GM15510 (cell line): ENCODE results near the gene HTR3C.

Experiments
- POLR2A ChIP-seq: IDR thresholded peaks from 3 replicates; pipeline ENCODE4 v1.6.1; 2011; ENCODE audit warnings: borderline replicate concordance; ENCODE audit not compliant: insufficient read length; ENCODE audit errors: extremely low read depth

Gene HTR3C

DNA sequence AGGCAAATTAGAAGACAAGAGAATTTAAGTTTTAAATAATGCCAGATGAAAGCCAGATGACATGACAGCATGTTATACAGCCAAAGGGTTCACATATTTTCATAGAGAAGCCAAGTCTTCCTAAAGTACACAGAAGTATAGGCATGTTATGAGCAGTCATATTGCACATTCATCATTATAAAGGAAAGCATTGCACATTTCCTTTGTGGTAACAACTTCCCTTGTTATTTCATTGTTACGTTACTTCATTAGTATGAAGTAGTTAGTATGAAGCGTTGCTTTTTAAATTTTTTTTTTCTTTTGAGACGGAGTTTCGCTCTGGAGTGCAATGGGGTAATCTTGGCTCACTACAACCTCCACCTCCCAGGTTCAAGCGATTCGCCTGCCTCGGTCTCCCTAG, 30.5 kb upstream of the HTR3C start:
- no peak for TF ChIP-seq POLR2A

GRCh38 chr3:184029443-184029842, 23.4 kb upstream of the HTR3C start:
- no peak for TF ChIP-seq POLR2A

GRCh38 chr3:184030536-184030935, 22.3 kb upstream of the HTR3C start:
- no peak for TF ChIP-seq POLR2A

DNA sequence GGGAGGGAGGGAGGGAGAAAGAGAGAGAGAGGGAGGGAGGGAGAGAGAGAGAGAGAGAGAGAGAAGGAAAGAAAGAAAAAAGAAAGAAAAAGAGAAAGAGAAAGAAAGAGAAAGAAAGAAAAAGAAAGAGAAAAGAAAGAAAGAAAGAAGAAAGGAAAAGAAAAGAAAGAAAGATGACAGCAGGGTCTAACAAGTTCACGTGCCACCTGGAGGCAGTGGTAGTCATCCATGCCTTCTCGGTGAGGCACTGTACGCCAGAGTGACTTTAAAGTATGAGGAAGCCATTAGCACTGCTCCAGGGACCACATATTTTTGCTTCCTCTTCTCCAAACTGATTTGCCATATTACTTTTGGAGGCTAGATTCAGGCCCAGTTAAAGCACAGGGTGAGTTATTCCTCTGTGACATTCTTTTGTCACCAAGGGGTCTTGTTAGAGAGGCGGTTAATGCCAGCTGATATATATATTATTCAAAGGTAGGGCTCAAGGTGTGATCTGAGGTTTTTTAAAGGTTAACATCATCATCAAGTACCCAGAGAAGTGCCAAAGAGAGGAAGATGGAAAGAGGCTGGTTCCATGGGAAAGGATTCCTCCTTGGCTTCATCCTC, 21.6 kb upstream of the HTR3C start, which contains the start of gene HTR3D:
Gene HTR3D (plus strand): TSS at position 556 of the 606 bp plus-strand sequence. CDS start 0 bp downstream, at position 556.
- TF ChIP-seq POLR2A = no peak

GRCh38 chr3:184037816-184038215, 15.0 kb upstream of the HTR3C start:
- no peak for TF ChIP-seq POLR2A

- no peak for TF ChIP-seq POLR2A
These were observed 13.4 kb upstream of the HTR3C start for GRCh38 chr3:184039414-184039813.

- TF ChIP-seq POLR2A = no peak
These were observed 12.8 kb upstream of the HTR3C start for GRCh38 chr3:184040010-184040409.

DNA sequence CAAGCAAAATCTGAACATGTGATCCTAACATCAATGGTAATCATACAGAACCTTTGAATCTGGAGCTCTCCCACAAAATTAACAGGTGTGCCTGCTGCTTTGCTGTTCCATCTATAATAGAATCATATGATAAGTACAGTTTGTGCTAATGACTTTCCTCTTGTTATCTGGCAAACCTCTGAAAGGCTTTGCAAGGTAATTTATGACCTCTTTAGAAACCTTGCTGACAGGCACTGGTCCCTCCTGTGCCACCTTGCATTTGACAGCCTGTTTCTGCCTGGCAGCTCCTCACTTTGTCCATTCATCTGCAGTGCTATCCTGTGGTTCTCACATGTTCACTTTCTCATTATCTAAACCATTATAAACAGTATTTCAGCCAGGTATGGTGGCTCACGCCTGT, 10.2 kb upstream of the HTR3C start:
- no peak for TF ChIP-seq POLR2A

DNA sequence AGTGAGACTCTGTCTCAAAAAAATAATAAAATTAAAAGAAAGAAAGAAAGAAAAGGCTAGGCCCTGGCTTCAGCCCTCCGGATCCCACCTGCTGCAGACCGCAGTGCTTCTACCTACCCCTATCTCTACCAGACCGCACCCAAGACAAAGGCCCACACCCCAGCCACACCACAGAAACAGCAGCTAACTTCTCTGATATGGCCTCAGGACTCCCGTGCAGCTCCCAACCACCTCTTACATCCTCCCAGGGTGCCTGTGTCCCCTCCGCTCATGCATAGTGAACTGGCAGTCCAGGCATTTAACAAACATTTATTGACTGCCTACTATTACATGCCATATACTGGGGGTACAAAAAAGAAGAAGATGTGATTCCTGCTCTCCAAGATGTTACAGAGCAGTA, 6.9 kb upstream of the HTR3C start:
- no peak for TF ChIP-seq POLR2A

DNA sequence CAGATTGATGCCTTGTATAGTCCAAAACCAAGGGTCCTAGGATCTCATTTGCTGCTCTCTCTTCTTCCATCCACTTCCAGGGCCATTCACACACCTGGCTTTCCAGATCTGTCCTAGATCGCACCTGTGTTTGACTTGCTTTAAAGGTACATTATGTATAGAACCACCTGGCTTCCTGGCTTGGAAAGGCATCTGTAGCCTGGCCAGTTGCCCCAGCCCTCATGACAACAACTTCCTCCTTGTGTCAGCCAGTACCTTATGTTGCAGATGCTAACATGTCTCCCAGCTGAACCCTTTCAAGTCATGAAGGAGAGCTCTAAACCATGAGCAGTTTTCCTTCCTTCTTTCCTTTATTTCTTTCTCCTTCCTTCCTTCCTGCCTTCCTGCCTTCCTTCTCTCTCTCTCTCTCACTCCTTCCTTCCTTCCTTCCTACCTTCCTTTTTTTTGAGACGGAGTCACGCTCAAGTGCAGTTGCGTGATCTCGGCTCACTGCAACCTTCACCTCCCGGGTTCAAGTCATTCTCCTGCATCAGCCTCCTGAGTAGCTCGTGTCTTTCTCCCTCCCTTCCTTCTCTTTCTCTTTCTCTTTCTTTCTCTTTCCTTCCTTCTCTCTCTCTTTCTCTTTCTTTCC, 2.5 kb upstream of the HTR3C start:
- no peak for TF ChIP-seq POLR2A

DNA sequence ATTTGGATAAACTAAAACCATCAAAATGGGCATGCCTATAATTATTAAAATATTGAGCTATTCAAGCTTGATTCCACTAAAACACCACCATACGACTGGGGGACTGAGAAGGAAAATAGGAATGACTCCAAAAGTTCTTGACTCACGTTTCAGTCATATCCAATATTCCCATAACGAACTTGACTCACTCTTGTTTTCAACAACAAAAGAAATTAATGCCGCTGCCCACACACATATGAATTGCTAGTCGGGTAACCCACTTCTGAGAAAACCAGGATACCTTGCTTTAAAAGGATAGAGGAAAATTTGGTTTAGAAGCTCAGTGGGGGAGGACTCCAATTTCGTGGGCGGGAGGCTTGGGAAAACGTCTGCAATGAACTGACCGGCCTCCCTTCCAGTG, 5.2 kb downstream of the HTR3C start:
- TF ChIP-seq POLR2A = no peak

- TF ChIP-seq POLR2A = no peak
These were observed 6.6 kb downstream of the HTR3C start for GRCh38 chr3:184059424-184059823.

DNA sequence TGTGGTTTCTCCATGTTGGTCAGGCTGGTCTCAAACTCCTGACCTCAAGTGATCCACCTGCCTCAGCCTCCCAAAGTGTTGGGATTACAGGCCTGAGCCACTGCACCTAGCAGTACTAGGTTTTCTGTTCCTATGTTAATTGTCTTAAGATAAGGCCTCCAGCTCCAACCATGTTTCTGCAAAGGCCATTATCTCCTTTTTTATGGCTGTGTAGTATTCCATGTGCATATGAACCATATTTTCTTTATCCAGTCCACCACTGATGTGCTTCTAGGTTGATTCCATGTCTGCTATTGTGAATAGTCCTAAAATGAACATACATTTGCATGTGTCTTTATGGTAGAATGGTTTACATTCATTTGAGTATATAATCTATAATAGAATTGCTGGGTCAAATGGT, 9.8 kb downstream of the HTR3C start:
- TF ChIP-seq POLR2A = no peak

- no peak for TF ChIP-seq POLR2A
These were observed 13.4 kb downstream of the HTR3C start for GRCh38 chr3:184066211-184066610.

GRCh38 chr3:184067573-184068055, 14.8 kb downstream of the HTR3C start:
- TF ChIP-seq POLR2A = no peak

DNA sequence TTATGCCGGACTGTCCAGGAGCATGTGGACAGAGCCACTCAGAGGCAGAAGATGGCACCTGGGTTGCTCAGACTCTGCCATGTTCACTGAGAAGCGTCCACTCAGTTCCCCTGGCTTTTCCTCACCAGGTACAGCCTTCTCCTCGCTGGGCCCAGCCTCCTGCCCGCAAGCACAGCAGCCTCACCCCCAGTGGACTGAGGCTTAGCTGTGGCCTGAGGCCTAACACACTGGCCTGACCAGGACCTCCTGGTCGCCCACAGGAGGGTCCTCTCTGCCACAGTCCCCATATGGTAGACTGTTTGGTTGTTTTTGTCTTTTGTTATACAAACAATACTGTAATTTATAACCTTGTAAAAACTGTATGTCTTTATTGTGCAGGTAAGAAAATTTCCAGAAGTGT, 15.5 kb downstream of the HTR3C start:
- no peak for TF ChIP-seq POLR2A
